Measurements from ENCODE around the gene PPP1R14B.

PPP1R14B gene

DNA sequence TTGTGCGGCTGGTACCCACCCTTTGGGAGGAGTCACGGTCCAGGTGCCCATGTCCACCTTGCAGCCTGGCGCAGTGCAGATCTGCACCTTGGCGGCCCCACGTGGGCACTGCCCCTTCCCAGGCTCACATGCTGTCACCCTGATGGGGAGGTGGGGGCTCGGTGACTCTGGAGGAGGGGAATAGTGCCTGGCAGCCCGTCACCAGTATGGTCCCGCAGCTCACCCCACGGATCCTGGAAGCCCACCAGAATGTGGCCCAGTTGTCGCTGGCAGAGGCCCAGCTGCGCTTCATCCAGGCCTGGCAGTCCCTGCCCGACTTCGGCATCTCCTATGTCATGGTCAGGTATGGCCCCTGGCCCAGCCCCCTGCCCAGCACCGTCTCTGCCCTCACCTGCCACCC, 25.9 kb downstream of the PPP1R14B start:
- DNase-seq: no peak
- Histone ChIP-seq H3K27ac (ENCODE audit: insufficient read depth in 1 of 2, low read depth in 1 of 2, low read length in 2 of 2, poor library complexity in 1 of 2, severe bottlenecking in 2 of 2) (no peak overlapping the region), H3K36me3 (ENCODE audit: control insufficient read depth in 4 of 4, insufficient read depth in 4 of 4, low read length in 3 of 4) (peaks cover 9 to 63% (median 49%) of the 10 kb centered on the region in 4 experiments), H3K27me3 (replicated peaks in 2 of 5; ENCODE audit: control insufficient read depth in 4 of 5, insufficient read depth in 5 of 5, low read length in 4 of 5) (no peaks in the 10 kb centered on the region), H3K9me3 (ENCODE audit: control extremely low read depth in 1 of 5, control insufficient read depth in 4 of 5, insufficient read depth in 2 of 5, low read depth in 1 of 5, low read length in 4 of 5) (no peaks in the 10 kb centered on the region), H3K4me3 (ENCODE audit: control insufficient read depth in 1 of 7, extremely low read depth in 1 of 7, insufficient read depth in 4 of 7, low read depth in 2 of 7, low read length in 6 of 7) (no peak overlapping the region), H3K4me1 (ENCODE audit: control extremely low read depth in 1 of 4, control insufficient read depth in 4 of 4, insufficient read depth in 4 of 4, low read length in 3 of 4) (peaks cover 0 to 16% (median 11%) of the 10 kb centered on the region in 4 experiments)
- 98% methylated on average over 8 of the region's 14 CpGs for WGBS (ENCODE audit: insufficient coverage)
- CTCF ChIA-PET: interaction anchor here (16.0 kb wide), 1 partner anchor 13 kb away, joined by 321 read pairs; the partner anchor contains the start of gene FERMT3
- POLR2A ChIA-PET: no interaction called here

DNA sequence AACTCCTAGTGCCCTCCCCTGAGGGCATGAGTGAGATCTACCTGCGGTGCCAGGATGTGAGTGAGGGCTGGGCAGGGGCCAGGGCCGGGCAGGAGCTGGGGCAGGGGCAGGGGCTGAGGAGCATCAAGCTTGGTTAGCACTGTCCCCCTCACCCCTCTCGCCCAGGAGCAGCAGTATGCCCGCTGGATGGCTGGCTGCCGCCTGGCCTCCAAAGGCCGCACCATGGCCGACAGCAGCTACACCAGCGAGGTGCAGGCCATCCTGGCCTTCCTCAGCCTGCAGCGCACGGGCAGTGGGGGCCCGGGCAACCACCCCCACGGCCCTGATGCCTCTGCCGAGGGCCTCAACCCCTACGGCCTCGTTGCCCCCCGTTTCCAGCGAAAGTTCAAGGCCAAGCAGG, 26.5 kb downstream of the PPP1R14B start:
- Histone ChIP-seq H3K36me3 (ENCODE audit: control insufficient read depth in 4 of 4, insufficient read depth in 4 of 4, low read length in 3 of 4) (peaks cover 9 to 68% (median 49%) of the 10 kb centered on the region in 4 experiments), H3K4me1 (ENCODE audit: control extremely low read depth in 1 of 4, control insufficient read depth in 4 of 4, insufficient read depth in 4 of 4, low read length in 3 of 4) (peaks cover 0 to 10% (median 6%) of the 10 kb centered on the region in 4 experiments), H3K27me3 (replicated peaks in 2 of 5; ENCODE audit: control insufficient read depth in 4 of 5, insufficient read depth in 5 of 5, low read length in 4 of 5) (no peaks in the 10 kb centered on the region), H3K4me3 (ENCODE audit: control insufficient read depth in 1 of 7, extremely low read depth in 1 of 7, insufficient read depth in 4 of 7, low read depth in 2 of 7, low read length in 6 of 7) (no peak overlapping the region), H3K27ac (ENCODE audit: insufficient read depth in 1 of 2, low read depth in 1 of 2, low read length in 2 of 2, poor library complexity in 1 of 2, severe bottlenecking in 2 of 2) (no peak overlapping the region), H3K9me3 (ENCODE audit: control extremely low read depth in 1 of 5, control insufficient read depth in 4 of 5, insufficient read depth in 2 of 5, low read depth in 1 of 5, low read length in 4 of 5) (no peaks in the 10 kb centered on the region)
- POLR2A ChIA-PET: interaction anchor here (0.6 to 0.9 kb wide), 2 partner anchors 10 to 284 kb away, joined by 3 read pairs; no protein-coding TSS in a partner anchor
- CTCF ChIA-PET: interaction anchor here (16.0 kb wide), 1 partner anchor 12 kb away, joined by 321 read pairs; the partner anchor contains the start of gene FERMT3
- no peak for DNase-seq
- 100% methylated on average over 16 of the region's 17 CpGs for WGBS (ENCODE audit: insufficient coverage)

DNA sequence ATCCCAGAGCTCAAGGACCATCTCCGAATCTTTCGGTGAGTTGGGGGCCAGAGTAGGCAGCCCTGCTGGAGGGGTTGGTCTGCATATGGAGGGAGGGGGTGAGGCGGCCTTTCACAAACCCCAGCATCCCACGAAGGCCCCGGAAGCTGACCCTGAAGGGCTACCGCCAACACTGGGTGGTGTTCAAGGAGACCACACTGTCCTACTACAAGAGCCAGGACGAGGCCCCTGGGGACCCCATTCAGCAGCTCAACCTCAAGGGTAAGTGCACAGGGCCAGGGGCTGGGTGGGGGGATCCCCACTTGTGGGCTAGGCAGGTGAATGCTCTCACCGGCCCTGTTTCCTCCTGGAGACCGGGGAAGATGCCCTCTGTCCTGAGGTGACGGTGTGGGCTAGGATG, 27.0 kb downstream of the PPP1R14B start:
- H3K27me3 ChIP-seq (replicated peaks in 2 of 5; ENCODE audit: control insufficient read depth in 4 of 5, insufficient read depth in 5 of 5, low read length in 4 of 5): no peaks in the 10 kb centered on the region
- ChIA-PET POLR2A (interaction anchor here (0.6 to 5.7 kb wide), 3 partner anchors 9 to 283 kb away, joined by 3 to 49 read pairs (median 3); partner anchors contain the start of gene FERMT3), CTCF (interaction anchor here (2.0 to 16.0 kb wide), 2 partner anchors 11 to 84 kb away, joined by 4 to 321 read pairs; partner anchors contain the start of gene FERMT3)
- H3K4me3 ChIP-seq (ENCODE audit: control insufficient read depth in 1 of 7, extremely low read depth in 1 of 7, insufficient read depth in 4 of 7, low read depth in 2 of 7, low read length in 6 of 7): no peak overlapping the region
- H3K4me1 ChIP-seq (ENCODE audit: control extremely low read depth in 1 of 4, control insufficient read depth in 4 of 4, insufficient read depth in 4 of 4, low read length in 3 of 4): peaks cover 0 to 5% (median 1%) of the 10 kb centered on the region in 4 experiments
- no peaks in the 10 kb centered on the region for H3K9me3 ChIP-seq (ENCODE audit: control extremely low read depth in 1 of 5, control insufficient read depth in 4 of 5, insufficient read depth in 2 of 5, low read depth in 1 of 5, low read length in 4 of 5)
- no peak for DNase-seq
- H3K27ac ChIP-seq (ENCODE audit: insufficient read depth in 1 of 2, low read depth in 1 of 2, low read length in 2 of 2, poor library complexity in 1 of 2, severe bottlenecking in 2 of 2): no peak overlapping the region
- peaks cover 12 to 73% (median 53%) of the 10 kb centered on the region in 4 experiments for H3K36me3 ChIP-seq (ENCODE audit: control insufficient read depth in 4 of 4, insufficient read depth in 4 of 4, low read length in 3 of 4)
- WGBS (ENCODE audit: insufficient coverage): 100% methylated on average over 3 of the region's 10 CpGs

DNA sequence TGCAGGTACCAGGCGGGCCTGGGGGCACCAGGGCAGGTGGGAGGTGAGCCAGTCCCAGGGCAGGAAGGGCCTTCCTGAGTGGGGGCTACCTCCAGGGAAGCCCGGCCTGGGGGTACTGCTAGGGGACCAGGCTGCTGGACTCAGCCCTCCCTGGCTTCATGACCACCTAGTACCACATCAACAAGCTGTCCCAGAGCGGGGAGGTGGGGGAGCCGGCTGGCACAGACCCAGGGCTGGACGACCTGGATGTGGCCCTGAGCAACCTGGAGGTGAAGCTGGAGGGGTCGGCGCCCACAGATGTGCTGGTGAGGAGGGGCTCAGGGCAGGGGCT, 27.4 kb downstream of the PPP1R14B start:
- H3K36me3 ChIP-seq (ENCODE audit: control insufficient read depth in 4 of 4, insufficient read depth in 4 of 4, low read length in 3 of 4): peaks cover 12 to 75% (median 52%) of the 10 kb centered on the region in 4 experiments
- no peaks in the 10 kb centered on the region for H3K27me3 ChIP-seq (replicated peaks in 2 of 5; ENCODE audit: control insufficient read depth in 4 of 5, insufficient read depth in 5 of 5, low read length in 4 of 5)
- WGBS (ENCODE audit: insufficient coverage): 94% methylated on average over 6 of the region's 7 CpGs
- ChIA-PET CTCF (interaction anchor here (1.0 to 16.0 kb wide), 4 partner anchors 8 to 85 kb away, joined by 4 to 321 read pairs (median 5); partner anchors contain the start of gene FERMT3), POLR2A (interaction anchor here (0.9 to 5.7 kb wide), 2 partner anchors 9 to 14 kb away, joined by 3 to 49 read pairs; partner anchors contain the start of gene FERMT3)
- no peak for DNase-seq
- H3K4me3 ChIP-seq (ENCODE audit: control insufficient read depth in 1 of 7, extremely low read depth in 1 of 7, insufficient read depth in 4 of 7, low read depth in 2 of 7, low read length in 6 of 7): no peak overlapping the region
- no peaks in the 10 kb centered on the region for H3K9me3 ChIP-seq (ENCODE audit: control extremely low read depth in 1 of 5, control insufficient read depth in 4 of 5, insufficient read depth in 2 of 5, low read depth in 1 of 5, low read length in 4 of 5)
- H3K27ac ChIP-seq (ENCODE audit: insufficient read depth in 1 of 2, low read depth in 1 of 2, low read length in 2 of 2, poor library complexity in 1 of 2, severe bottlenecking in 2 of 2): no peak overlapping the region
- H3K4me1 ChIP-seq (ENCODE audit: control extremely low read depth in 1 of 4, control insufficient read depth in 4 of 4, insufficient read depth in 4 of 4, low read length in 3 of 4): peaks cover 0 to under 1% (median 0%) of the 10 kb centered on the region in 4 experiments

DNA sequence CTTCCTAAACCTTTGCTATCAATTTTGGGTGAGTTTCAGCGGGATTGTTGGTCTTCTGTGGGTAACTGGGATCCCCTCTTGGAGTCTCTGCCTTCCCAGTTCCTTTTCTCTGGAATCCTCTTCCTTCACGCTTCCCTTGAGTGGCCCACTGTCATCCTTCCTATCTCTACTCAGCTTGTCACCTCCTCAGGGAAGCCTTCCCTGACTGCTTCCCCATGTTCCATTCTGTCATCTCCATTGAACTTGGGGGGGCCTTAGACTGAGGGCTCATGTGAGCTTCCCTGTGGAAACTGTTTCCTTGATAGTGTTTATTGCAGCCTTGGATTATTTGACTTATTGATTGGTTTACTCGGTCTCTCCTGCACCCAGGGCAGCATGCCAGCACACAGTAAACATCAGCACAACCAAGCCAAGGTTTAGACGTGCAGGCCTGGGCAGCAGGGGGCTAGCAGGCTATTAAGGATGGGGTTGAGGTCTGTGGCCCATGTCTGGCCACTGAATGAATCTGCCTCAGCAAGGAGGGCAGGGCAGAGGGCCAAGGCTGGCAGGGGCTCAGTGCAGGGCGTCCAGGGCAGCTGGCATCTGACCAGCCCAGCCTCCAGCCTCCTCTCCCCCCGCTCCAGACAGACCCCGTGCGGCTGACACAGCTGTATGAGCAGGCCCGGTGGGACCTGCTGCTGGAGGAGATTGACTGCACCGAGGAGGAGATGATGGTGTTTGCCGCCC, 28.0 kb downstream of the PPP1R14B start:
- no peaks in the 10 kb centered on the region for H3K27me3 ChIP-seq (replicated peaks in 2 of 5; ENCODE audit: control insufficient read depth in 4 of 5, insufficient read depth in 5 of 5, low read length in 4 of 5)
- POLR2A ChIA-PET: interaction anchor here (5.7 kb wide), 1 partner anchor 14 kb away, joined by 49 read pairs; the partner anchor contains the start of gene FERMT3
- CTCF ChIA-PET: interaction anchor here (1.0 to 16.0 kb wide), 5 partner anchors 9 to 85 kb away, joined by 4 to 321 read pairs (median 5); partner anchors contain the start of gene FERMT3
- H3K36me3 ChIP-seq (ENCODE audit: control insufficient read depth in 4 of 4, insufficient read depth in 4 of 4, low read length in 3 of 4): peaks cover 12 to 74% (median 51%) of the 10 kb centered on the region in 4 experiments
- DNase-seq: no peak
- H3K4me1 ChIP-seq (ENCODE audit: control extremely low read depth in 1 of 4, control insufficient read depth in 4 of 4, insufficient read depth in 4 of 4, low read length in 3 of 4): no peaks in the 10 kb centered on the region
- H3K9me3 ChIP-seq (ENCODE audit: control extremely low read depth in 1 of 5, control insufficient read depth in 4 of 5, insufficient read depth in 2 of 5, low read depth in 1 of 5, low read length in 4 of 5): no peaks in the 10 kb centered on the region
- WGBS (ENCODE audit: insufficient coverage): 93% methylated on average over 6 of the region's 11 CpGs
- no peak overlapping the region for H3K27ac ChIP-seq (ENCODE audit: insufficient read depth in 1 of 2, low read depth in 1 of 2, low read length in 2 of 2, poor library complexity in 1 of 2, severe bottlenecking in 2 of 2)
- no peak overlapping the region for H3K4me3 ChIP-seq (ENCODE audit: control insufficient read depth in 1 of 7, extremely low read depth in 1 of 7, insufficient read depth in 4 of 7, low read depth in 2 of 7, low read length in 6 of 7)

DNA sequence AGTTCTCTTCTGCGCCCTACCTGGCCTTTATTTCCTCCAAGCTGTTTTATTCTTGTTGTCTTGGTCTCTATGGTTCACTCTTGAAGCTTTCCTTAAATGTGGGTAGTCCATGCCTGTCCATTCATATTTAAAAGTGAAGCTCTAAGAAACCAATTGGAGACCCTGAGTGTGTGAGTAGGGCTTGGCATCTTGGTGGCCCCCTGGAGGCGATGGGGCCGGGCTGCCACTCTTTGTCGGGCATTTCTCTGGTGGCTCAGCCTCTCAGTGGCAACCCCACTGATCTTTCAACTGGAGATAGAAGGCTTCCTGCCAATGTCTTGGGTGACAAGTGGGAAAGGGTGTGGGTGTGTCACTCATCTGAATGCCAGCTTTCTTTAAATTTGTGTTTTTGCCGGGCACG, 29.9 kb downstream of the PPP1R14B start:
- Histone ChIP-seq H3K9me3 (ENCODE audit: control extremely low read depth in 1 of 5, control insufficient read depth in 4 of 5, insufficient read depth in 2 of 5, low read depth in 1 of 5, low read length in 4 of 5) (no peaks in the 10 kb centered on the region), H3K4me1 (ENCODE audit: control extremely low read depth in 1 of 4, control insufficient read depth in 4 of 4, insufficient read depth in 4 of 4, low read length in 3 of 4) (no peaks in the 10 kb centered on the region), H3K36me3 (ENCODE audit: control insufficient read depth in 4 of 4, insufficient read depth in 4 of 4, low read length in 3 of 4) (peaks cover 18 to 74% (median 49%) of the 10 kb centered on the region in 4 experiments), H3K27me3 (replicated peaks in 2 of 5; ENCODE audit: control insufficient read depth in 4 of 5, insufficient read depth in 5 of 5, low read length in 4 of 5) (no peaks in the 10 kb centered on the region), H3K4me3 (ENCODE audit: control insufficient read depth in 1 of 7, extremely low read depth in 1 of 7, insufficient read depth in 4 of 7, low read depth in 2 of 7, low read length in 6 of 7) (no peak overlapping the region), H3K27ac (ENCODE audit: insufficient read depth in 1 of 2, low read depth in 1 of 2, low read length in 2 of 2, poor library complexity in 1 of 2, severe bottlenecking in 2 of 2) (no peak overlapping the region)
- POLR2A ChIA-PET: interaction anchor here (1.0 to 5.7 kb wide), 4 partner anchors 8 to 14 kb away, joined by 3 to 49 read pairs (median 4); partner anchors contain the start of genes DNAJC4, FERMT3, NUDT22 and TRPT1
- 80% methylated on average over 6 of the region's 6 CpGs for WGBS (ENCODE audit: insufficient coverage)
- CTCF ChIA-PET: interaction anchor here (0.9 to 16.0 kb wide), 10 partner anchors 9 to 85 kb away, joined by 3 to 321 read pairs (median 4); partner anchors contain the start of genes FERMT3, NUDT22 and TRPT1
- DNase-seq: peak; percentile 29 to 57 (median 56)

All from common myeloid progenitor, CD34-positive (primary cell).